Endodermal cell (in vitro differentiated cells): Measurements from ENCODE around the gene EDDM13. TPM values are rescaled to one million over a fixed set of nuclear protein-coding genes. Genes with fewer than 3 reads are reported as not detected.
A peak's percentile ranks its signal among the peaks of the same experiment; 100 is the strongest.
"Not testable (repeated sequence)": the region's sequence is repeated elsewhere in the genome, so short reads cannot be mapped to it uniquely, and the experiment has no call there.

Experiments
- DNase-seq: peaks from one replicate; pipeline ENCODE4 v3.0.0-alpha.2; 2017
- H3K27ac ChIP-seq: 2 replicates; pipeline ENCODE4 v1.5.1; 2013; ENCODE audit warnings: mild to moderate bottlenecking, low read depth, low read length, moderate library complexity
- H3K27me3 ChIP-seq: 2 replicates; pipeline ENCODE4 v1.6.1; 2013; ENCODE audit warnings: mild to moderate bottlenecking, low read length, moderate library complexity; ENCODE audit not compliant: insufficient read depth, control insufficient read depth, poor library complexity, severe bottlenecking
- H3K36me3 ChIP-seq: 2 replicates; pipeline ENCODE4 v1.7.0; 2013; ENCODE audit warnings: mild to moderate bottlenecking, low read length, moderate library complexity; ENCODE audit not compliant: control insufficient read depth, insufficient read depth
- H3K4me1 ChIP-seq: one replicate; pipeline ENCODE4 v1.7.0; 2013; ENCODE audit warnings: low read length; ENCODE audit not compliant: control insufficient read depth, insufficient read depth
- H3K4me3 ChIP-seq: 2 replicates; pipeline ENCODE4 v1.5.1; 2013; ENCODE audit warnings: mild to moderate bottlenecking, low read length, moderate library complexity
- H3K9ac ChIP-seq: 2 replicates; pipeline ENCODE4 v1.6.1; 2013; ENCODE audit warnings: mild to moderate bottlenecking, low read length, moderate library complexity; ENCODE audit not compliant: poor library complexity, severe bottlenecking; ENCODE audit errors: extremely low read depth
- H3K9me3 ChIP-seq: 2 replicates; pipeline ENCODE4 v1.6.1; 2013; ENCODE audit warnings: mild to moderate bottlenecking, low read length, moderate library complexity; ENCODE audit not compliant: control insufficient read depth
- H3K27ac Mint-ChIP-seq: 2 replicates; pipeline ENCODE4 v1.8.0; 2020; ENCODE audit warnings: mixed read lengths
- H3K27me3 Mint-ChIP-seq: 2 replicates; pipeline ENCODE4 v1.8.0; 2021; ENCODE audit warnings: mild to moderate bottlenecking, mixed read lengths; ENCODE audit not compliant: insufficient read depth
- H3K36me3 Mint-ChIP-seq: 2 replicates; pipeline ENCODE4 v1.8.0; 2020; ENCODE audit warnings: low read depth, mixed read lengths
- H3K4me1 Mint-ChIP-seq: 2 replicates; pipeline ENCODE4 v1.8.0; 2020; ENCODE audit warnings: mixed read lengths
- H3K4me3 Mint-ChIP-seq: 2 replicates; pipeline ENCODE4 v1.8.0; 2020; ENCODE audit warnings: mild to moderate bottlenecking, moderate library complexity, mixed read lengths
- H3K9me3 Mint-ChIP-seq: 2 replicates; pipeline ENCODE4 v1.8.0; 2020; ENCODE audit warnings: mild to moderate bottlenecking, mixed read lengths
- CTCF ChIP-seq: fragments of 200-600 bp; sonication (generic); conservative IDR thresholded peaks from 2 replicates; pipeline ENCODE4 v1.5.0; 2021; ENCODE audit warnings: antibody characterized with exemption, mild to moderate bottlenecking
- WGBS, 2 experiments: methylation state at CpG; one replicate each; pipeline versions ENCODE4 v1.1.5 to v1.1.7; 2013; ENCODE audit warnings: missing lambda C conversion rate in 2 of 2, mixed read lengths in 1 of 2; ENCODE audit not compliant: insufficient coverage in 1 of 2, insufficient read length in 1 of 2; 5-methylcytosine and 5-hydroxymethylcytosine counted together
- total RNA-seq, 2 donors: library from RNA; stranded (reverse); fragmentation: NEBNext Ultra II Directional in 1 of 2; extraction: Animal tissue kit (Norgen Biotek cat#: 25700) in 1 of 2; gene quantifications; 2 replicates in 1 of 2; 3 replicates in 1 of 2; pipeline ENCODE4 v1.2.1, GENCODE V29; 2021

EDDM13 gene
- total RNA-seq, 2 donors from 2014 or later = not detected

DNA sequence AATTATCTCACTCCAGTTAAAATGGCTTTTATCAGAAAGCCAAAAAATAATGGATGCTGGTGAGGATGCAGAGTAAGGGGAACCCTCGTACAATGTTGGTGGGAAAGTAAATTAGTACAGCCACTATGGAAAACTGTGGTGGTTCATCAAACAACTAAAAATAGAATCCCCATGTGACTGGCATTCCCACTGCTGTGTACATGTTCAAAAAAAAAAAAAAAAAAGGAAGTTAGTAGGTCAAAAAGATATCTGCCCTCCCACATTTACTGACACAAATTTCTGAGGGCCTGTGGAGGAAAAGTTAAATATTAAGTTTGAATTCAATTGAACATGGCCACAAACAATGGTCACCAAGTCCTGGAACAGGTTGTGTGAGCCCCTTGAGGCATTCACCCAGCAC, 51.9 kb downstream of the EDDM13 start:
- Histone ChIP-seq H3K27ac (no peak overlapping the region), H3K4me1 (no peaks in the 10 kb centered on the region), H3K9ac (no peak overlapping the region), H3K27me3 (no peaks in the 10 kb centered on the region), H3K4me3 (no peak overlapping the region), H3K36me3 (no peaks in the 10 kb centered on the region), H3K9me3 (no peaks in the 10 kb centered on the region)
- Mint-ChIP-seq H3K4me1 (peaks cover 3% of the 10 kb centered on the region), H3K9me3 (peaks cover 28% of the 10 kb centered on the region), H3K27me3 (peaks cover 19% of the 10 kb centered on the region), H3K36me3 (no peaks in the 10 kb centered on the region), H3K27ac (no peak overlapping the region), H3K4me3 (no peak overlapping the region)
- no peak for TF ChIP-seq CTCF
- 75% methylated on average over 1 of the region's 1 CpG; no CpG with 5 or more reads in 1 of the 2 experiments for WGBS, 2 experiments
- no peak for DNase-seq

- H3K9me3 Mint-ChIP-seq = peaks cover 42% of the 10 kb centered on the region
- H3K27me3 Mint-ChIP-seq = peaks cover 3% of the 10 kb centered on the region
- H3K9me3 ChIP-seq = peaks cover 22% of the 10 kb centered on the region
- H3K36me3 ChIP-seq = no peaks in the 10 kb centered on the region
- H3K4me3 ChIP-seq = no peak overlapping the region
- no peak for DNase-seq
- H3K4me1 Mint-ChIP-seq = no peaks in the 10 kb centered on the region
- no peak overlapping the region for H3K9ac ChIP-seq
- H3K36me3 Mint-ChIP-seq = no peaks in the 10 kb centered on the region
- H3K27ac Mint-ChIP-seq = no peak overlapping the region
- H3K27ac ChIP-seq = no peak overlapping the region
- no peak for TF ChIP-seq CTCF
- no peaks in the 10 kb centered on the region for H3K27me3 ChIP-seq
- no peaks in the 10 kb centered on the region for H3K4me1 ChIP-seq
- no peak overlapping the region for H3K4me3 Mint-ChIP-seq
These were observed 60.1 kb downstream of the EDDM13 start for GRCh38 chr19:56332695-56333094.

- H3K4me1 ChIP-seq = no peaks in the 10 kb centered on the region
- peak; percentile 84 for TF ChIP-seq CTCF
- H3K4me3 Mint-ChIP-seq = no peak overlapping the region
- no peaks in the 10 kb centered on the region for H3K36me3 ChIP-seq
- no peak overlapping the region for H3K27ac ChIP-seq
- peak; percentile 65 for DNase-seq
- H3K9ac ChIP-seq = no peak overlapping the region
- peaks cover 30% of the 10 kb centered on the region for H3K9me3 ChIP-seq
- H3K27ac Mint-ChIP-seq = no peak overlapping the region
- H3K9me3 Mint-ChIP-seq = peaks cover 46% of the 10 kb centered on the region
- no peak overlapping the region for H3K4me3 ChIP-seq
- H3K4me1 Mint-ChIP-seq = no peaks in the 10 kb centered on the region
- H3K27me3 Mint-ChIP-seq = peaks cover 3% of the 10 kb centered on the region
- no peaks in the 10 kb centered on the region for H3K36me3 Mint-ChIP-seq
- no peaks in the 10 kb centered on the region for H3K27me3 ChIP-seq
These were observed 61.0 kb downstream of the EDDM13 start for GRCh38 chr19:56333506-56333905.

GRCh38 chr19:56335371-56335770, 62.8 kb downstream of the EDDM13 start:
- not testable (repeated sequence) for H3K27ac ChIP-seq, H3K36me3 Mint-ChIP-seq, H3K27me3 ChIP-seq, DNase-seq, H3K4me3 ChIP-seq, H3K27ac Mint-ChIP-seq, H3K4me1 Mint-ChIP-seq, H3K4me3 Mint-ChIP-seq, H3K36me3 ChIP-seq, H3K4me1 ChIP-seq, H3K9ac ChIP-seq, H3K27me3 Mint-ChIP-seq
- H3K9me3 Mint-ChIP-seq = peaks cover 53% of the 10 kb centered on the region
- peaks cover 44% of the 10 kb centered on the region for H3K9me3 ChIP-seq

- not testable (repeated sequence) for H3K36me3 Mint-ChIP-seq, H3K27me3 Mint-ChIP-seq, H3K4me3 Mint-ChIP-seq, H3K27me3 ChIP-seq, H3K27ac ChIP-seq, H3K4me1 Mint-ChIP-seq, H3K4me1 ChIP-seq, H3K36me3 ChIP-seq, DNase-seq, H3K4me3 ChIP-seq, H3K27ac Mint-ChIP-seq, H3K9ac ChIP-seq
- peaks cover 54% of the 10 kb centered on the region for H3K9me3 ChIP-seq
- H3K9me3 Mint-ChIP-seq = peaks cover 59% of the 10 kb centered on the region
- 85 to 100% methylated on average over 1 to 7 of the region's 8 CpGs for WGBS, 2 experiments
These were observed 64.5 kb downstream of the EDDM13 start for GRCh38 chr19:56337077-56337476.
